ENCODE data around the gene GATA2.

GATA2 gene

GRCh38 chr3:128501431-128501830, 8.4 kb upstream of the GATA2 start:
- DNase-seq: no peak

GRCh38 chr3:128500556-128500955, 7.6 kb upstream of the GATA2 start:
- DNase-seq: no peak

GRCh38 chr3:128499724-128500275, 6.8 kb upstream of the GATA2 start:
- no peak for DNase-seq

- DNase-seq: no peak
Observed at GRCh38 chr3:128498901-128499530, 6.0 kb upstream of the GATA2 start.

GRCh38 chr3:128498127-128498626, 5.2 kb upstream of the GATA2 start:
- no peak for DNase-seq

- peak; percentile 85 for DNase-seq
Observed at GRCh38 chr3:128497305-128498126, 4.5 kb upstream of the GATA2 start.

GRCh38 chr3:128496602-128497304, 3.8 kb upstream of the GATA2 start:
- peak; percentile 26 for DNase-seq

GRCh38 chr3:128496019-128496601, 3.1 kb upstream of the GATA2 start:
- no peak for DNase-seq

- no peak for DNase-seq
Observed at GRCh38 chr3:128495435-128495970, 2.5 kb upstream of the GATA2 start.

- DNase-seq: no peak
Observed at GRCh38 chr3:128494367-128494650, 1.3 kb upstream of the GATA2 start.

GRCh38 chr3:128493570-128494366, 767 bp upstream of the GATA2 start:
- no peak for DNase-seq

- no peak for DNase-seq
Observed at GRCh38 chr3:128491941-128492670, 895 bp downstream of the GATA2 start.

GRCh38 chr3:128491691-128491940, 1.4 kb downstream of the GATA2 start:
- DNase-seq: no peak

- DNase-seq: no peak
Observed at GRCh38 chr3:128490915-128491690, 1.9 kb downstream of the GATA2 start.

- no peak for DNase-seq
Observed at GRCh38 chr3:128490650-128490914, 2.4 kb downstream of the GATA2 start.

GRCh38 chr3:128489927-128490649, 2.9 kb downstream of the GATA2 start:
- DNase-seq: peak; percentile 45

GRCh38 chr3:128489674-128489926, 3.4 kb downstream of the GATA2 start:
- peak; percentile 45 for DNase-seq

GRCh38 chr3:128488991-128489673, 3.9 kb downstream of the GATA2 start:
- peak; percentile 51 for DNase-seq

GRCh38 chr3:128488636-128488990, 4.4 kb downstream of the GATA2 start:
- DNase-seq: no peak

Data from stimulated activated CD8-positive, alpha-beta memory T cell treated with anti-CD3 and anti-CD28 coated beads, Interleukin-4, amount 100 ng/mL, for 48 hours (primary cell).